ENCODE measurements around the gene RCN1. TPM values are rescaled to one million over a fixed set of nuclear protein-coding genes. Genes with fewer than 3 reads are reported as not detected.
"Not testable (repeated sequence)": the region's sequence is repeated elsewhere in the genome, so short reads cannot be mapped to it uniquely, and the experiment has no call there.

Gene RCN1
- total RNA-seq, 4 donors from 2014 or later, result 15.0 to 34.9 (median 20.0) TPM

DNA sequence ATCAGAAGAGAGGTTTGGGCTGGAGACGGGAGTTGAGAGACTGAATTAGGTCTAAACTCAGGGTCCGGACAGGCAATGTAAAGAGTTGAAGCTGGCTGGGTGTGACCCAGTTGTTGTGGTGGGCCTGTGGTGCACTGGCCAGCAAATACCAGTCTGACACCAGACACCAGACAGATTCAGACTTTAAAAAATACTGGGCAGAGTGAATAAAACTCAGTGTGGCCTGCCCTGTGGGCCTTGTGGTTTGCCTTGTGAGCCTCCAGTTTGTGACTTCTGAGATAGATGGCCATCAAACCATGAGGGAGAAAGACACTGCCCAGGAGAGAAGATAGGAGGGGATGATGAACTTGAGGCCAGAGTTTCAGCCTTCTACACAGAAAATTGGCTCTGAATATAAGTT lies 25.8 kb downstream of the RCN1 start:
- H3K36me3 ChIP-seq, result no peaks in the 10 kb centered on the region
- 87 to 94% methylated on average over 2 of the region's 2 CpGs for WGBS, 2 donors
- DNase-seq, result no peak
- H3K4me1 ChIP-seq, result no peaks in the 10 kb centered on the region
- no peak overlapping the region for H3K4me3 ChIP-seq
- no peaks in the 10 kb centered on the region for H3K9me3 ChIP-seq
- peaks cover 0 to 6% (median 0%) of the 10 kb centered on the region in 4 donors for H3K27me3 ChIP-seq
- H3K27ac ChIP-seq, result no peak overlapping the region
- TF ChIP-seq, protein P1, sequence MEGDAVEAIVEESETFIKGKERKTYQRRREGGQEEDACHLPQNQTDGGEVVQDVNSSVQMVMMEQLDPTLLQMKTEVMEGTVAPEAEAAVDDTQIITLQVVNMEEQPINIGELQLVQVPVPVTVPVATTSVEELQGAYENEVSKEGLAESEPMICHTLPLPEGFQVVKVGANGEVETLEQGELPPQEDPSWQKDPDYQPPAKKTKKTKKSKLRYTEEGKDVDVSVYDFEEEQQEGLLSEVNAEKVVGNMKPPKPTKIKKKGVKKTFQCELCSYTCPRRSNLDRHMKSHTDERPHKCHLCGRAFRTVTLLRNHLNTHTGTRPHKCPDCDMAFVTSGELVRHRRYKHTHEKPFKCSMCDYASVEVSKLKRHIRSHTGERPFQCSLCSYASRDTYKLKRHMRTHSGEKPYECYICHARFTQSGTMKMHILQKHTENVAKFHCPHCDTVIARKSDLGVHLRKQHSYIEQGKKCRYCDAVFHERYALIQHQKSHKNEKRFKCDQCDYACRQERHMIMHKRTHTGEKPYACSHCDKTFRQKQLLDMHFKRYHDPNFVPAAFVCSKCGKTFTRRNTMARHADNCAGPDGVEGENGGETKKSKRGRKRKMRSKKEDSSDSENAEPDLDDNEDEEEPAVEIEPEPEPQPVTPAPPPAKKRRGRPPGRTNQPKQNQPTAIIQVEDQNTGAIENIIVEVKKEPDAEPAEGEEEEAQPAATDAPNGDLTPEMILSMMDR (IDR thresholded peaks at IDR 0.05), result no peak
- intact Hi-C loops (cut with DNase I), result no loop called here

DNA sequence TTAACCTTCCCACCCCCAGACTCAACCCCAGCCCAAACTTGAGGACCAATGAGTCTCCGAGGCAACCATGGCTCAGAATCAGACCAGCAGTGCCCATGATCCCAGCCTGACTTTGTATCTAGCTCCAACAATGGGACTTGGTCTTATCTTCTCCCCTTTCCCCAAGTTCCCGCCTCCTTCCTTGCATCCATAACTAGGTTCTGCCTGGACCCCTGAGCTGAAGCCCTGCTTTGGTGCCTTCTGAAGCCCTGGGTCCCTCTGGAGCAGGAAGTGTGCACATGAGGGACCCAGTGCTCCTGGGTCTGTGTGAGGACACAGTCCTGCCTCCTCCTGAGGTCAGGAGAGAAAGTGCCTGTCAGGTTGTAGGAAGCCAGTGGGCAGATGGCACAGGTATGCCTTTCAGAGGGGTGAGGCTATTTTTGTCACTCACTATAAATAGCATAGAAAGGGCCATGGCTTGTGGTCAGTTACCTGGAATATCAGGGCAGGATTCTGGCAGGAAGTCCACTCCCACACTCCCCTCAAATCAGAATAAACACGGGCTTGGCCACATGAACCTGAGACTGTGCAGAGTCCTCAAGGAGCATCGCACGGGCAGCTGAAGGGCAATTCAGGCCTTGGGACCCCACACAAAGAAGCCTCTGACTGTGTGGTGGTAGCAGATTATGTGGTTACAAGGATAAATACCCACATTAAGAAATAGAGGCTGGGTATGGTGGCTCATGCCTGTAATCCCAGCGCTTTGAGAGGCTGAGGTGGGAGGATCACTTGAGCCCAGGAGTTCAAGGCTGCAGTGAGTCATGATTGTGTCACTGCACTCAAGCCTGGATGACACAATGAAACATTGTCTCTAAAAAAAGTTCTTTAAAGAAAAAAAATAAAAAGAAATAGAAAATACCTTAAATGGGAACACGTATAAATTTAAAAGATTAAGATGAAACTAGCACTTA lies 27.4 kb downstream of the RCN1 start:
- Histone ChIP-seq H3K27ac (no peak overlapping the region), H3K27me3 (peaks cover 0 to 6% (median 0%) of the 10 kb centered on the region in 4 donors), H3K36me3 (no peaks in the 10 kb centered on the region), H3K9me3 (no peaks in the 10 kb centered on the region), H3K4me1 (no peaks in the 10 kb centered on the region), H3K4me3 (no peak overlapping the region)
- TF ChIP-seq, protein P1 (IDR thresholded peaks at IDR 0.05), result no peak
- no peak for TF ChIP-seq POLR2A (IDR thresholded peaks at IDR 0.05)
- intact Hi-C loops (cut with DNase I), result no loop called here
- no peak for DNase-seq
- 61 to 72% methylated on average over 5 to 6 of the region's 7 CpGs for WGBS, 2 donors

GRCh38 chr11:32119139-32119538 lies 28.3 kb downstream of the RCN1 start:
- H3K27ac ChIP-seq; H3K36me3 ChIP-seq; H3K9me3 ChIP-seq; H3K4me3 ChIP-seq; DNase-seq; H3K27me3 ChIP-seq; intact Hi-C loops (cut with DNase I); H3K4me1 ChIP-seq: not testable (repeated sequence)
- 87 to 98% methylated on average over 4 to 5 of the region's 5 CpGs for WGBS, 2 donors

GRCh38 chr11:32121012-32121411 lies 30.1 kb downstream of the RCN1 start:
- H3K27me3 ChIP-seq, result no peaks in the 10 kb centered on the region
- DNase-seq, result no peak
- H3K27ac ChIP-seq, result no peak overlapping the region
- H3K4me3 ChIP-seq, result no peak overlapping the region
- H3K9me3 ChIP-seq, result no peaks in the 10 kb centered on the region
- no peaks in the 10 kb centered on the region for H3K4me1 ChIP-seq
- intact Hi-C loops (cut with DNase I), result no loop called here
- H3K36me3 ChIP-seq, result no peaks in the 10 kb centered on the region
- TF ChIP-seq POLR2A (IDR thresholded peaks at IDR 0.05), result no peak
- TF ChIP-seq, protein P1 (IDR thresholded peaks at IDR 0.05), result no peak
- WGBS, 2 donors, result 74 to 79% methylated on average over 4 of the region's 4 CpGs

DNA sequence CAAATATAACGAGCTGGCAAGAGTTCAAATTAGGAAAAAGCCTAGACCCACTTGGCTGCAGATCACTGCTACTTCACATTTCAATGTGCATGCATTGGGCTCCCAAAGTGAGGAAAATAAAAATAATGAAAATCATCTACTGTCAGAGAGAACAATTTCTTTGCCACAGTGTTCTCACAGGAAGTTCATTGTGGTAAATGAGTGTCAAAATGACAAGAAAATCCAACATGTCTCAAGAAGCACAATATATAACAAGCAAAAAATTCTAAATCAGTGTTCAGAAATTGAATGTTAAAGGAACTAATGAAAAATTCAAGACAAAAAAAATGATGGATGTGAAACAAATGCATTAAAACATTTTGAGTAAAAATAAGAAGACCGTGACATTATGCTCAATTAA lies 31.3 kb downstream of the RCN1 start:
- no peak overlapping the region for H3K27ac ChIP-seq
- H3K4me3 ChIP-seq, result no peak overlapping the region
- WGBS, 2 donors, result 47 to 53% methylated on average over 2 of the region's 2 CpGs
- peaks cover 0 to 4% (median 0%) of the 10 kb centered on the region in 4 donors for H3K27me3 ChIP-seq
- H3K36me3 ChIP-seq, result no peaks in the 10 kb centered on the region
- intact Hi-C loops (cut with DNase I), result no loop called here
- no peak for DNase-seq
- no peak for TF ChIP-seq POLR2A (IDR thresholded peaks at IDR 0.05)
- TF ChIP-seq, protein P1 (IDR thresholded peaks at IDR 0.05), result no peak
- no peaks in the 10 kb centered on the region for H3K9me3 ChIP-seq
- no peaks in the 10 kb centered on the region for H3K4me1 ChIP-seq

All from esophagus squamous epithelium (tissue), 5 donors.